ENCODE measurements around the gene TMEM130. TPM values are rescaled to one million over a fixed set of nuclear protein-coding genes. Genes with fewer than 3 reads are reported as not detected.

The TMEM130 gene
- polyA plus RNA-seq, 2 donors, result 0.02 TPM; not detected in 1

DNA sequence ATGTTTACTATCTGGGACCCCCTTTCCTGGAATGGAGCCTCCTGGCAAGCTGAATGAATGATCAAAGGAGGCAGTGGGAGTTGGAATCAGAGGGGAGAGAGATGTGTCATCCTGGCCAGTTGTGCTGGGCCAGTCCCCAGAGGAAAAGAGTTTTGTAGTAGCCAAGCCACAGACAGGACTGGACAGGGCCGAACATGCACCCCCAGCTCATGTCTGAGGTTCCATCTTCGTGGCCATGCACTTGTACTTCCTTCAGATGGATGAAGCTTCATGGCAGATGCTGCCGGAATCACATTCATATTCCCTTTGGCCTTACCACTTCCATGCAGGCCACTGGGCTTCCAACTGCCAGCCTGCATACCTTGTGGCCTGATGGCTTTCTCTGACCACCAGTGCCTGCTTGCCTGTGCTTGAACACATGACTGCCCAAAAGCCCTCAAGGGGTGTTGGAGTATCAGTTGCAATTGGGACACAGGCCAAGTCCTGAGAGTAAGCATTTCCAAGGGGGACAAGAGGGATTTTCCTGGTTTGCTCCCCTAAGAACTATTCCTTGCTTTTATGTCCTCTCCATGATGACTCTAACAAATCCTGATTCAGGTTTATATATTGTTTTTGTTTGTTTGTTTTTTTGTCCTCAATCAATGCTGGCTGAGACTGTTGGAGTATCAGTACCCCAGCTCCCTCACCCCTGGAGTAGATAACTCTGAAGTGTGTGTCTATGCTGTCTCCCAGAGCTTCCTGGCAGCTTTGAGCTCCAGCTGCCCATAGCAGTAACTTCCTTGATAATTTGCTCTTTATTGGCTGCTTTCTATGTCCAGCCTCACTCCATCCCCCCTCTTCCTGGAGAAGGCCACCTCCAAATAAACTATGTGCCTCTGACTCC, 63.6 kb downstream of the TMEM130 start:
- Histone ChIP-seq H3K27me3 (ENCODE audit: control insufficient read depth in 1 of 2, insufficient read depth in 2 of 2, low read length in 2 of 2) (no peaks in the 10 kb centered on the region), H3K36me3 (ENCODE audit: control insufficient read depth in 2 of 2, insufficient read depth in 2 of 2, low read length in 1 of 2) (no peaks in the 10 kb centered on the region), H3K27ac (ENCODE audit: low read depth in 2 of 2, low read length in 1 of 2) (no peak overlapping the region), H3K4me3 (ENCODE audit: low read depth in 1 of 2, low read length in 2 of 2) (no peak overlapping the region), H3K4me1 (ENCODE audit: control insufficient read depth in 2 of 2, insufficient read depth in 2 of 2, low read length in 1 of 2) (no peaks in the 10 kb centered on the region), H3K9me3 (ENCODE audit: control insufficient read depth in 2 of 2, insufficient read depth in 1 of 2, low read depth in 1 of 2, low read length in 1 of 2) (peaks cover 6 to 11% of the 10 kb centered on the region in 2 donors)
- 62 to 63% methylated on average over 3 of the region's 3 CpGs for WGBS, 2 donors

DNA sequence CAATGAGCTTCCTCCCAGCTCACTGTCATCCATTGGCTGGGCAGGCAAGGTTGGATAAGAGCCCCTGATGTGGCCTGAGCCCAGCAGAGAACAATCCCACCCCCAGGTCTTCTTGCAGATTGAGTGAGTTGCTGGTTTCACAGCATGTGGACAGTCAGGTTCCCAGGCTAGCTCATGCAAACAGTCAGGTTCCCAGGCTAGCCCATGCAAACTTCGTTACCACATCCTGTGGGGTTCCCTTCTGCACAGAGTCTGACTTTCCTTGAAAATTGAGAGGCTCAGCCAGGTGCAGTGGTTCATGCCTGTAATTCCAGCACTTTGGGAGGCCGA, 67.1 kb downstream of the TMEM130 start:
- WGBS, 2 donors, result 83 to 87% methylated on average over 2 of the region's 2 CpGs
- H3K27me3 ChIP-seq (ENCODE audit: control insufficient read depth in 1 of 2, insufficient read depth in 2 of 2, low read length in 2 of 2), result no peaks in the 10 kb centered on the region
- H3K4me3 ChIP-seq (ENCODE audit: low read depth in 1 of 2, low read length in 2 of 2), result no peak overlapping the region
- no peak overlapping the region for H3K27ac ChIP-seq (ENCODE audit: low read depth in 2 of 2, low read length in 1 of 2)
- H3K9me3 ChIP-seq (ENCODE audit: control insufficient read depth in 2 of 2, insufficient read depth in 1 of 2, low read depth in 1 of 2, low read length in 1 of 2), result peaks cover 0 to 3% of the 10 kb centered on the region in 2 donors
- H3K4me1 ChIP-seq (ENCODE audit: control insufficient read depth in 2 of 2, insufficient read depth in 2 of 2, low read length in 1 of 2), result no peaks in the 10 kb centered on the region
- no peaks in the 10 kb centered on the region for H3K36me3 ChIP-seq (ENCODE audit: control insufficient read depth in 2 of 2, insufficient read depth in 2 of 2, low read length in 1 of 2)

DNA sequence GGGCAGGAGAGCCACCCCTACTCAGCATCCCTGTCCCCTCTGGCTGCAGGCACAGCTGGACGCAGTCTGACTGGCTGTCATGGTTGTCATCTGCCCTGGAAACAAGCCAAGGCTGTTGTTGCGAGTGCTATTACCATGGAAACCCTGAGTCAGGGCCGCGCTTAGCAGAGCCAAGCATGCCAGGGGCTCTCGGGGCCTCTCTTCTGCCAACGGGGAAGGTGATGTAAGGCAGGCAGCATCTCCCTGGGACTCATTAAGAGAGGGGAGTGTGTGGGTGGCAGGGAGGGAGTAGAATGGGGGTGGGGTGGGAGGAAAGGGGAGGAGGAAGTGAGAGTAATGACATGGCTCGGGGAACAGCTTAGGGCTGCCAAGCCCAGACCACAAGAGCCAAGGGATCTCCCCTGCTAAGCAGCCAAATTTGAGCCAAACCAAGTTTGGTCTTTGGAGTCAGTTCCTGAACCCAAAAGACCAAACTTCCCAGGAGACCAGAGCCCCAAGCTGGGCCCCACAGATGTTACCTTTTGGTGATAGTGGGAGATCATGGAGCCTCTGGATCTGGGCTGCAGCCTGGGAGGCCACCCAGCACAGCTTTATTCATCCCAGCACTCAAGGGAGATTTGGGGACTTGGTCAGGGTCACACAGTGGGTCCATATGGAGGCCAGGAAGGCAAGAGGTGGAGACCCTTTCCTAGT, 67.6 kb downstream of the TMEM130 start:
- no peak overlapping the region for H3K27ac ChIP-seq (ENCODE audit: low read depth in 2 of 2, low read length in 1 of 2)
- H3K9me3 ChIP-seq (ENCODE audit: control insufficient read depth in 2 of 2, insufficient read depth in 1 of 2, low read depth in 1 of 2, low read length in 1 of 2), result peaks cover 0 to 3% of the 10 kb centered on the region in 2 donors
- no peak overlapping the region for H3K4me3 ChIP-seq (ENCODE audit: low read depth in 1 of 2, low read length in 2 of 2)
- no peaks in the 10 kb centered on the region for H3K4me1 ChIP-seq (ENCODE audit: control insufficient read depth in 2 of 2, insufficient read depth in 2 of 2, low read length in 1 of 2)
- 3 to 12% methylated on average over 7 of the region's 7 CpGs for WGBS, 2 donors
- no peaks in the 10 kb centered on the region for H3K36me3 ChIP-seq (ENCODE audit: control insufficient read depth in 2 of 2, insufficient read depth in 2 of 2, low read length in 1 of 2)
- no peaks in the 10 kb centered on the region for H3K27me3 ChIP-seq (ENCODE audit: control insufficient read depth in 1 of 2, insufficient read depth in 2 of 2, low read length in 2 of 2)

DNA sequence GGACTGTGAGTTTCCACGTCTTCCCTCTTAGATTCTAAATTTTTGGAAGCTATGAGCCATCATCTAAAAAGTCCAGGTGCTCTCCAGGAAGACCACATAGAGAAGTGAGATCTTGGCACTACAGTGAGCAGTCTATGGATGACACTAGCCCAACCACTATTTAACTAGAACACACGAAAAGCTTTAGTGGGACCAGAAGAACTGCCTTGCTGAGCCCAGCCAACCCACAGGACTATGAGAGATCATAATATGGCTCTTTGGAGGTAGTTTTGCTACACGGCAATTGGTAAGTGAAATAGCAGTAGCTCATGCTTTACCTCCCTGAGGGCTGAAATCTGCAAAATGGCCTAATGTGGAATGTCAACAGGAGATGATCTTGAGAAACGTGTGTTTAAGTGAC, 68.8 kb downstream of the TMEM130 start:
- peaks cover 0 to 3% of the 10 kb centered on the region in 2 donors for H3K9me3 ChIP-seq (ENCODE audit: control insufficient read depth in 2 of 2, insufficient read depth in 1 of 2, low read depth in 1 of 2, low read length in 1 of 2)
- no peak overlapping the region for H3K27ac ChIP-seq (ENCODE audit: low read depth in 2 of 2, low read length in 1 of 2)
- 86 to 88% methylated on average over 4 of the region's 4 CpGs for WGBS, 2 donors
- H3K27me3 ChIP-seq (ENCODE audit: control insufficient read depth in 1 of 2, insufficient read depth in 2 of 2, low read length in 2 of 2), result no peaks in the 10 kb centered on the region
- no peak overlapping the region for H3K4me3 ChIP-seq (ENCODE audit: low read depth in 1 of 2, low read length in 2 of 2)
- H3K4me1 ChIP-seq (ENCODE audit: control insufficient read depth in 2 of 2, insufficient read depth in 2 of 2, low read length in 1 of 2), result no peaks in the 10 kb centered on the region
- no peaks in the 10 kb centered on the region for H3K36me3 ChIP-seq (ENCODE audit: control insufficient read depth in 2 of 2, insufficient read depth in 2 of 2, low read length in 1 of 2)

DNA sequence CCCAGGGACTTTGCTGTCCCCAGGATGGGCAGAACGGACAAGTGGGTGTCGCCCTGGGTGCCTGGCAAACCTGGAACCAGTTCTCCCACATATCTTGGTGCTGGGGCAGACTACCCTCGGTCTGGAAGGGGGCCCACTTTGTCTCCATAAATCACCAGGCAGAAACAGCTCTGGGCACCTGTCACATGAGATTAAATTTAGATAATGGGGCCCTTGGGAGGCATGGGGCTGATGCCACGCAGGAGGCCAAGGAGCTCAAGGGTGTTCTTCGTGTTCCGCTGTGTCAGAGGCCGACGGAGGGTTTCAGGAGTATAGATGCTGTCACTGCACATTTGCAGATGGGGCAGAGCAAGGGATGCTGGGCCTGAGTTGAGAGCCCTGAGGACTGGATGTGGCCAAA, 72.7 kb downstream of the TMEM130 start:
- Histone ChIP-seq H3K4me3 (ENCODE audit: low read depth in 1 of 2, low read length in 2 of 2) (no peak overlapping the region), H3K27ac (ENCODE audit: low read depth in 2 of 2, low read length in 1 of 2) (no peak overlapping the region), H3K4me1 (ENCODE audit: control insufficient read depth in 2 of 2, insufficient read depth in 2 of 2, low read length in 1 of 2) (no peaks in the 10 kb centered on the region), H3K9me3 (ENCODE audit: control insufficient read depth in 2 of 2, insufficient read depth in 1 of 2, low read depth in 1 of 2, low read length in 1 of 2) (peaks cover 0 to 3% of the 10 kb centered on the region in 2 donors), H3K27me3 (ENCODE audit: control insufficient read depth in 1 of 2, insufficient read depth in 2 of 2, low read length in 2 of 2) (no peaks in the 10 kb centered on the region), H3K36me3 (ENCODE audit: control insufficient read depth in 2 of 2, insufficient read depth in 2 of 2, low read length in 1 of 2) (no peaks in the 10 kb centered on the region)
- 51 to 58% methylated on average over 8 of the region's 8 CpGs for WGBS, 2 donors

Other genes starting within 250 kb of the TMEM130 start
- gene TRRAP, start 8.5 kb upstream of the TMEM130 start, polyA plus RNA-seq, result 1 to 10 TPM; 5.8 to 7.6 TPM